A204.1 (cell line): ENCODE results near the gene TPCN1.

ENCODE experiments used
- FAIRE-seq: peaks from 2 replicates; lab custom pipeline; 2012; peaks lifted over from hg19 to GRCh38; lab: Jason Lieb, UNC

The TPCN1 gene

DNA sequence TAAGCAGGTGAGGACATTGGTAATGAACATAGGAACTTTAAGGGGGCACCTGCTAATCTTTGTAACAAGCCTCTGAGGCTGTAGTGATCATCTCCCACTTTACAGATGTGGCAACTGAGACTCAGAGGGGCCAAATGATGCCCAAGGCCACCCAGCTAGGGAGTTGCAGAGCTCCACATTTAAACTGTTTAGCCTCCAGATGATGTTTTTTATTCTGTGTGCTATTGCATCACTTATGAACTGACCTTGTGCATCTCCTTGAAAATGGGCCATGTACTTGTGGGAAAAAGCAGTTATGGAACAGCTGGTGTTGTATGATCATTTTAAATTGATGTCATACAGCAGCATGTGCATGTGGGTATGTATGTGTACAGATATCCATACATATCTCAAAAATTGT lies 41.4 kb downstream of the TPCN1 start:
- FAIRE-seq = no peak

DNA sequence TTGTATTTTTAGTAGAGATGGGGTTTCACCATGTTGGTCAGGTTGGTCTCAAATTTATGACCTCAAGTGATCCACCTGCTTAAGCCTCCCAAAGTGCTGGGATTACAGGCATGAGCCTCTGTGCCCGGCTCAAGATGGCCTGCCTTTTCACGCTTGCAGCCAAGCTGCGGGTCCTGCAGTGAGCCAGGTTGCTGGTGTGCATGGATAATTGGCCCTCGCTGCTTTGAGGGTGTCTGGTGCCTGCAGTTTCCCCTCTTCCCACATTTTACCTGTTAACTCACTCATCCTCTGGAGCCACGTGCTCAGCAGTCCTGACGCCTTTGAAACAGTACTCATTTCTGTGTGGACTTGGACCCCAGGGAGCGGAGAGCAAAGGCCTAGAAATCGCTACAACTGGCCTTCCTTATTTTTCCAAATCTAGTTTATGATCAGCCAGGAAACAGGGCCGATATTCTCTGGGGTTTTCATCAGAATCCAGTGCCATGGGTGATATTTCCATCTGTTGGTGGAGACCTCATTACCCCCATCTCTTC lies 42.2 kb downstream of the TPCN1 start:
- FAIRE-seq = no peak

DNA sequence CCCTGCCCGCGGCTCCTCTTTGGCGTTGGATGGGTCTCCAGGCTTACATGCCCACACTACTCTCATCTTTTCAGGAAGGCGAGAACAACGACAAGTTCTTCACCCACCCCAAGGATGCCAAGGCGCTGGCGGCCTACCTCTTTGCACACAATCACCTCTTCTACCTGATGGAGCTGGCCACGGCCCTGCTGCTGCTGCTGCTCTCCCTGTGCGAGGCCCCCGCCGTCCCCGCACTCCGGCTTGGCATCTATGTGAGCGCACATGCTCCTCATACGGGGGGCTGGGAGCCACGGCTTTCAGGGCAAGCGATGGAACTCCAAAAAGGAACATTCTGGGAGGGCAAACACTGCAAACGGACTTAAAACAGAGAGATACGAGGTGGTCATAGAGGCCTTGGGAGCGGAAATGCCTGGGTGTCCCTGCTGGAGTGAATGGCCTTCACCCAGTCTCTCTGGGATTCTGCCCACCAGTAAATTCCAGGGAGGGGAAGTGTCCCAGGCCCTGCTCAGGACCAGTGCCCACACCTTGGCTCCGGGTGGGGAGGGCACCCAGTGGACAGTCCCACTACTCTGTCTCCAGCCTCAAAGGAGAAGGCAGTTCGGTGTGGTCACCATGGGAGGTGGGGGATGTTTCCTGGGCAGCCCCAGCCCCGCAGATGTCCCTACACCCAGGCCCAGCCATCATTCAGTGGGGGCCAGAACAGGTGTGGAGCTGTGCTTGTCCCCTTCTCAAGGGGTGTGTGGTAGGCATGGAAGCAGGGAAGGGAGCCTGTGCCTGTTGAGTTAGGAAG lies 45.0 kb downstream of the TPCN1 start:
- FAIRE-seq = no peak

DNA sequence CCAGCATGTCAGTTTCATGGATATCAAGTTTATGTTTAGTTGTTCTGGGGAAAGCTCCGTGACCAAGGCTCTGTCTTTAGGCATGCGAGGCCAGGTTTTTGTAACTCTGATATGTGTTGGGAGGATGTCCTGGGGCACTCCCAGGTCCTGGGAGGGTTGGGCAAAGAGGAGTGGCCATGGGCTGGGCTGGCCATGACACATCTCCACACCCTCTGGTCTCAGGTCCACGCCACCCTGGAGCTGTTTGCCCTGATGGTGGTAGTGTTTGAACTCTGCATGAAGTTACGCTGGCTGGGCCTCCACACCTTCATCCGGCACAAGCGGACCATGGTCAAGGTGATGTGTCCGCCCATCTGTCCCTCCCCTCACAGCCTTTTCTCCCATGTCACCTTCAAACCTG lies 46.4 kb downstream of the TPCN1 start:
- FAIRE-seq = no peak

DNA sequence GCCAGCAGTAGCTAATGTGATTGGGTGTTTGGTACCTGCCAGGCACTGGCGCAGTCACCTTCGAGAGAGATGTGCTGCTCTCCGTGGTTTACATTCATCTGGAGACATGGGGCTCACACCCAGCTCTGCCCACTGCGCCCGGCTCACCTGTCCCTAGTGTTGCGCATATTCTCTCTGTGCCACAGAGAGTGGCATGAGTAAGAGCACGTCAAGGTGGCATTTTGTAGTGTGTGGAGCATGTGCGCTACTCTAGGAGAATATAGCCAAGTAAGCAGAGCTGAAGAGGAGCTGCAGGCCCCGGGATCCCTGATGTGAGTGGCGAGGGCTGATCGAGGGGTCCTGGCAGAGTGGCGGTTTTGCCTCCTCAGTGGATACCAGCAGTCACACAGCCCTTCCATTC lies 46.9 kb downstream of the TPCN1 start:
- FAIRE-seq = no peak

DNA sequence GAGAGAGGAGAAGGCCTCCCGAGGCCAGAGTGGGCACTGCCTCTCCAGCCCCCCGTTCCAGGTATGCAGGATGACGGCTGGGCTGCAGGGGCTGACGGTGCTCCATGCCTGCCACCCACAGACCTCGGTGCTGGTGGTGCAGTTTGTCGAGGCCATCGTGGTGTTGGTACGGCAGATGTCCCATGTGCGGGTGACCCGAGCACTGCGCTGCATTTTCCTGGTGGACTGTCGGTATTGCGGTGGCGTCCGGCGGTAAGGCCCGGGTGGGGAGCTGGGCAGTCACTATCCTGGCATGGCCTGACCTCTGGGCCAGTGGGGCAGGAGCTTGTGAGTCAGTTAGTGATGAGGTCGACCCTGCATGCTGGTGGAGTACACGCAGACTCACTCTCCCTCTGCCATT lies 47.4 kb downstream of the TPCN1 start:
- FAIRE-seq = no peak

DNA sequence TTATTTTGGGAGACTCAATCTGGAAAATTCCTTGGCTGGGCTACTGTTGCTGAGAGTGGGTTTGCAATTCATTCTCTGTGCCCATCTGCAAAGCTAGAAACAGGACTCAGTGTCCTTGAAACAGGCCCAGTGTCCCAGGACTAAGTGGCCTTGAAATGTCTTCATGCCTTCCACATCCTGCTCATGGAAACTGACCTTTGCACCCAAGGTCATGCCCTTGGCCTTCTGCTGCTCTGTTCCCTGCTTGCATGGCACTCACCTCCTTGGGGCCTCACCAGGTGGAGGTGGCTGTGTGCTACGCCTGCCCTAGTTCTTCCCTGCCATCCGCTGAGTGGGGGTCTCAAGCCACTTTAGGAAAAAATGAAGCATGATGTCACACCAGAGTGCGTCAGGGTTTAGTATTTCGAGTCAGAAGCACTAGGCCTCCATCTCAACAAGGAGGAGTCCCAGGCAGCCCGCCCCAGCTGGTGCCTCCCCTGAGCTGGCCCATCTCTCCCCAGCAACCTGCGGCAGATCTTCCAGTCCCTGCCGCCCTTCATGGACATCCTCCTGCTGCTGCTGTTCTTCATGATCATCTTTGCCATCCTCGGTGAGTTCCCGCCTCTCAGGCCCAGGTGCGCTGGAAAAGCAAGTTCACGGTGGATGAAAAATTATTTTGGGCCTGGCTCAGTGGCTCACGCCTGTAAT lies 48.1 kb downstream of the TPCN1 start:
- FAIRE-seq = no peak

DNA sequence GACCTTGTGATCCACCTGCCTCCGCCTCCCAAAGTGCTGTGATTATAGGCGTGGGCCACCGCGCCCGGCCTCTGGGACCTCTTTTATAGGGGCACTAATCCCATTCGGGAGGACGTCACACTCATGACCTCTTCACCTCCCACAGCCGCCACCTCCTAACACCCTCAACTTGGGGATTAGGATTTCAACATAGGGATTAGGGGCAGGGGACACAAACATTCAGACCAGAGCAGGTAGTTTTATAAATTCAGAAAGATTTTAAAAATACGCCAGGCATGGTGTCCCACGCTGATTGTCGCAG lies 49.4 kb downstream of the TPCN1 start:
- no peak for FAIRE-seq

DNA sequence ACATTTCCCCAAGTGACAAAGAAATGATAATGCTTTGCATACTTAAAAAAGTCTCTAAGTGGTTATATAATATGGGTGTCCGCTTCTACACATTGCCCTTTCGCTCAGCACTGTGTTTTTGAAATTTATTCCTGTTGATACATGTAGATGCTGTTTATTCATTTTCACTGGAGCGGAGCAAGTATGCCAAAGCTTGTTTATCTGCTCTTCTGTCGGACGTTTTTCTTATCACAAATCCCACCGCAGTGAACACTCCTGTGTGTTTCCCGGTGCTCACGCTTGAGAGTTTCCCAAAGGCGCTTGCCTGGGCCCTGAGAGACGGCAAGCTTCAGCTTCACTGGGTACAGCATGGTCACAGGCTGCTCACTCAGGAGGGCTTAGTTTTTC lies 50.2 kb downstream of the TPCN1 start:
- FAIRE-seq = no peak

DNA sequence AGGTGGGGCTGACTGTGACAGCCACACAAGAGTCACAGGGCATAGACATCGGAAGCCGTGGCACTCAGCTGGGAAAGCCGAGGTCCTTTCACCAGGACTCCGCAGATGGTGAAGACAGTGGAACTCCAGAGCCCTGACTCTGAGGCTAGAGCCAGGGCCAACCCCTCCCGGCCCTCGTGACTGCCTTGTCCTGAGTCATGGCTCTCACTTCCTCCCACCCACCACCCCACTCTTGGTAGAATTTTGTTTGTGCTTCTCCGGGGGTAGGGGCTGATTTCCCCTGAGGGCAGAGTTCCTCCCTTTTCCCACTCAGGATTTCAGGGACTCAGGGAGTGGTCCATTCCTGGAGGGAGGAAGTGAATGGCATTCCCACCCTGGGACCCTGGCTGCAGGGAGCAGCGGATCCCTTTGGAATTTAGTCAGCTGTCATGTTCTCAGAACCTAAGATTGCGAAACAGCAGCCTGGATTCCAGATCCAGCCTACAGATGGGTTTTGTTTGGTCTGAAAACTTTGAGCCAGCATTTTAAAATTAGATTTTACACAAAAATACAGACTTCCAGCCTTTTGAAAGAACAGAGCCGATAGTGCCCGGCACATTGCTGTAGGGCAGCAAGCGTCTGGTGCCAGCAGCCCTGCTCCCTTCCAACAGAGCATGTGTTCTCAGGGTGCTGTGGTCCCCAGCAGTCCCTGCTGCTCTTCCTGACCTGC lies 50.7 kb downstream of the TPCN1 start:
- no peak for FAIRE-seq

DNA sequence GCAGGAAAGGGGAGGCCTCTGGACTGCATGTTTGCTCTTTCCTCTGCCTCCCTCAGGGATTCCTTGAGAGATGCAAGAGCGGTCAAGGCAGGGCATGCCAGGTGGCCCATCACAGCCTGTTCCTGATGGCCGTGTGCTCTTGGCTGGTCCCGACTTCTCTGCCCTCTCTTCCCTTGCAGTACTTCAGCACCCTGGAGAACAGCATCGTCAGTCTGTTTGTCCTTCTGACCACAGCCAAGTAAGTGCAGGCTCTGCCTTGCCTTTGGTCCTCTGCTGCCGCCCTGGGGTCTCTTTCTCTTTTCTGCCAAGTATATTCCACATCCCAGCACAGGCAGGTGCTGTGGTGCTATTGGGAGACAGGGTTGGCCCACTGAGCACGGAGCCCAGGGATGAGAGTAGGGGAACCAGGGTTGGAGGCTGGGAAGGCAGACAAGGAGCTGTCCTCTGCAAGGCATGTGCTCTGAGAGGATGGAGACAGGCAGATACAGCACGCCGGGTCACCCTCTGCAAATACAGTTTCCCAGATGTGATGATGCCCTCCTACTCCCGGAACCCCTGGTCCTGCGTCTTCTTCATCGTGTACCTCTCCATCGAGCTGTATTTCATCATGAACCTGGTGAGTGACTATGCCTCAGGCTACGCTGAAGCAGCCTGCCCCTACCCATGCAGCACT lies 51.9 kb downstream of the TPCN1 start:
- FAIRE-seq = no peak

DNA sequence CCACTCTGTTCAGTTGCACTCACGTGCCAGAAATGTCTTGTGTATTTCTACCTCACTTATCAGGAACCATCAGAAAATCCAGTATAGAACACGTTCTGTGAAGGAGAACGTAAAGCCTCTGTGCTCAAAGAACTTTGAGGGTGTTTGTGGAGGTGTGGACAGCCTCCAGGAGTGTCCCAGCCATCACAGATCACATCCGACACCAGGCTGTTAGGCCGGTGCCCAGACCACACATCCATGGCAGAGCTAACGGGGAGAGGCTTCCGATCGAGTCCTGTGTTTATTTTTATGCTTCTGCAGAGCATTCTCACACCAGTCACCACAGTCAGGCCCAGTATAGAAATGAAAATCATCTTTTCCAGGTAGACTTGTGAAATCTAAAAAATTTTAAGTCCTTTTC lies 53.6 kb downstream of the TPCN1 start:
- no peak for FAIRE-seq

DNA sequence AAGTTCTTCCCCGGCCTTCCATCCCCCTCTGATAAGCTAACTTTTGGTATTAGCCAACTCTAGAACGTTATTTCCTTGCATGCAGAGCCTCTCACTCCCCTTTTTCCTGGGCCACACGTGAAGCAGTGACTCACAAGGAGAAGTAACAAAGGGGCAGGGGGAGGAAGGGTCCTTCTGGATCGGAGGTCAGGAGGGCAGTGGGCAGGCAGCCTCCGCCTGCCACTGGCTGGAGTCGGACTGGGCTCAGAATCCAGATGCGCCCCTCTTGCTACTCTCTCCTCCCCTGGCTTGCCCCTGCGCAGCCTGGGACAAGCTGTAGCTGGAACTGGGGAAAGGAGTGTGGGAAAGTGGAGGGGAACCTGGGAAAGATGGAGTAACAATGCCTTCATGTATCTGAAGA lies 55.0 kb downstream of the TPCN1 start:
- FAIRE-seq = no peak

DNA sequence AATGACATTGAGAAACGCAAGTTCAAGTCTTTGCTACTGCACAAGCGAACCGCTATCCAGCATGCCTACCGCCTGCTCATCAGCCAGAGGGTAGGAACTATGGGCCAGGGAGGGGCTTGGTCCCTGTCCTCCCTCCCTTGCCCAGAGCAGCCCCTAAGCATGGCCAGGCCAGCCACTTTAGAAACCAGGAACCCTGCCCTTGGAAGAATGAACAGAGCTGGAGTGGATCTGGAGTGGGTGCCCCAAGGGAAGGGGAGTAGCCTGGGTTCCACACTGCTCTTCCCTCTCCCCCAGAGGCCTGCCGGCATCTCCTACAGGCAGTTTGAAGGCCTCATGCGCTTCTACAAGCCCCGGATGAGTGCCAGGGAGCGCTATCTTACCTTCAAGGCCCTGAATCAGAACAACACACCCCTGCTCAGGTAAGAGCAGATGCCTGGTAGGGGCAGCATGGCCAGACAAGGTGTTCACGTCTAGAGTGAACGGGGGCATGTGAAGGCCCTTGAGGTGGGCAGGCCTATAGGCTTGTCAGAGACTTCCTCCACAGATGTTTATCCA lies 55.8 kb downstream of the TPCN1 start:
- FAIRE-seq = no peak

DNA sequence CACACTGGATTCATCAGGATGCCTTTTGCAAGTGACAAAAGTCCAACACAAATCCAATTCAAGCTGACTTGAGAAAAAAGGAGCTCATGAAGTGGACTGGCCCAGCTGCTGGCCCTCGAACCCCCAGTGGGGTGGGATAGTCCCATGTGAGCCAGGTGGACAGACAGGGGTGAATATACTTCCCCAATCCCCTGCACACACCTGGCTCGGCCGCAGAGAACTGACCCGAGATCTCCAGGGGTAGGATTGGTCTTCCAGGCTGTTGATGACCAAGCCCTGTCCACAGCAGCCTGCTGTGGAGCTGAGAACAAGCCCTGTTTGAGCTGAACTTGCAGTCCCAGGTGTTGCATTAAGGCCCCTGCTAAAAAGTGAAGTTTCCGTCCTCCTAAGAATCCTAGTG lies 56.2 kb downstream of the TPCN1 start:
- no peak for FAIRE-seq

DNA sequence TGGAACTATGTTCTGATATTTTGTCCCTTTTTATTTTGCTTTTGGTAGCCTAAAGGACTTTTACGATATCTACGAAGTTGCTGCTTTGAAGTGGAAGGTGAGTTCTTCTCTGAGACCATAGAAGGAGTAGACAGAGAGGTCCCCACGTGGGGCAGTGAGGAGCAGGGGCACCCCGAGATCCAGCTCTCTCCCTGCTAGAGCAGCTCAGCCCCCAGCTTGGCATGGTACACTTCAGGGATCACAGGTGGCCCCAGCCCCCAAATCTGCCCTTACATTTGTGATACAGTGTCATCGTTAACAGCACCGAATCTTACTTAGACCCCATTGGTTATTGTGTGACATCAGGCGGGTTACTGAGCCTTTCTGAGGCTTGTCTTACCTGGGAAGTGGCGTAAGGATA lies 56.9 kb downstream of the TPCN1 start:
- FAIRE-seq = no peak

DNA sequence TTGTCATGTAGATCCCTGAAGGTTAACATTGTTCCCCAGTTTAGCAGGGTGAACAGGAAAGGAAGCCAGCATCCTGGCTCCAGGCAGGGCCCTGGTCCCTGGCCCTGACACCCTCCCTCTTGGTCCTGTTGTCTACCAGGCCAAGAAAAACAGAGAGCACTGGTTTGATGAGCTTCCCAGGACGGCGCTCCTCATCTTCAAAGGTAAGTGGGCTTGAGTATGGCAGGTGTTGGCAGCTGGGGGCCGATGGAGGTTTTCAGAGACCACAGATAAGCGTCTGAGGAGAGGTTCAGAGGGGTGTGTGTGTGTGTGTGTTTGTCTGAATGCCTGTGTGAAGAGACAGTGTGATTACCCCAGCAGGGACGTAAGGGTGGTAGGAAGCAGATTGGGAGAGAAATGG lies 57.4 kb downstream of the TPCN1 start:
- FAIRE-seq = no peak

DNA sequence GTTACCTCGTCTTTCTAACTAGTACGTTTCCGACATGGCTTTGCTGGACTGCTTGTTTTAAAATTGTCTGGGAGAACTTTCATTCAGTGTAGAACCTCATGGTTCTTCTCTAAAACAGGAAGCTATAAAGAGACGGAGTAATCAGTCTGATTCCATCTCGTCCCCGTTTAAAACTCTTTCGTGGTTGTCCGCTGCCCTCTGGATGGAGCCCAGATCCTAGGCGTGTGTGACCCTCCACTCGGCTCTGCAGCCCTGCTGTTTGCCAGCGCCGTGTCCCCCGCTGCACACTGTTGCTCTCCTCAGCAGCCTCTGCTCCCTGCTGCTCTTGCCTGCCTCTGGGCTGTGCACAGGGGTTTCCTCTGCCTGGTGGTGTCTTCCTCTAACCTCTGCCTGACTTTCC lies 63.5 kb downstream of the TPCN1 start:
- no peak for FAIRE-seq

DNA sequence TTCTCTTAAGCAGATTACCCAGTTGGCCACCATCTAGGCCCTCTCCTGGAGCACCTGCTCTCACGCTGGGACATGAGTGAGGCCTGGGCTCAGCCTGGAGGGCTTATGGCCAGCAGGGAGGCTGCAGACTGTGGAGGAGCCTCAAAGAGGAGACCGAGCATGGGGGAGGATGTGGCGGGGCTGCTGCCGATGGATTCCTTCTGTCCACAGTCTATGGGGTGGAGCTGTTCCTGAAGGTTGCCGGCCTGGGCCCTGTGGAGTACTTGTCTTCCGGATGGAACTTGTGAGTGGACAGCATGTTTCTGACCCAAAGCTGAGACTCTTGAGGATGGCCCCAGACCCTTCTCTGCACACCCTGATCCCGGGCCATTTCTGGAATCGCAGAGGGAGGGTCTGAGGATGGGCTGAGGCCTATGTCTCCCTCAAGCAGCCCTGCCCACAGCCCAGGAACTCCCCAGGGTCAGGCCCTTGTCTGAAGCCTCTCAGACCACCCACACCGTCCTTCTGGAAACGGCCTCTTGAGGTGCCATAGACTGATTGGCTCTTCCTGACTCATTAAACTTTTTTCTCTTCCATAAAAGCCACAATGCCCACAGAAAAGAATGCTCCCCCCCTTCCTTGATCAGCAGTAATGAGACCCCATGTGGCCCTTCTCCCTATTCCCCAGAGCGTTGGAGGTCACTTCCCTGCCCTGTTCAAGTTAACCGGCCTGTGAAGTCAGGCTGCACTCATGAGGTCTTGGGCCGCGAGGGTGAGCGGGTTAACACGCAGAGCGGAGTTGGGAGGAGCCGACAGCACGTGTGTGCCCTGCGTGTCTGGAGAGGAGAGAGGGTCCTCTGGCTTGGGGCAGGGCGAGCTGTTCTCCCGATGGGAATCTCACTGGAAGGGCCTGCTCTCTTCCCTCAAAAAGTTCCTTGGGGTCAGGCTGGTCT lies 64.7 kb downstream of the TPCN1 start:
- no peak for FAIRE-seq

DNA sequence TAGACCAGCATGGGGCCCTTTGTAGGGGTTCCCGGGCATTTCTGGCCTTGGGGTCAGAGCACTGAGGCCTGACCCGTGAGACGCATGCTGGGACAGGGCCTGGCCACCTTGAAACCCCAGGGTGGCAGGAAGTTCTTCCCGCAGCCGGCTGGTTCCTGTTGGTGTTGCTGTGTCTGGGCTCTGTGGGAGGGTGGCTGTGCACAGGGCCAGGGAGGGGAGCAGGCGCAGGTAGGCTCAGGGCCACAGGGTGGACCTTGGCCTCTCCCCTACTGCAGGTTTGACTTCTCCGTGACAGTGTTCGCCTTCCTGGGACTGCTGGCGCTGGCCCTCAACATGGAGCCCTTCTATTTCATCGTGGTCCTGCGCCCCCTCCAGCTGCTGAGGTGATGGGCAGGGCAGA lies 65.4 kb downstream of the TPCN1 start:
- FAIRE-seq = no peak

DNA sequence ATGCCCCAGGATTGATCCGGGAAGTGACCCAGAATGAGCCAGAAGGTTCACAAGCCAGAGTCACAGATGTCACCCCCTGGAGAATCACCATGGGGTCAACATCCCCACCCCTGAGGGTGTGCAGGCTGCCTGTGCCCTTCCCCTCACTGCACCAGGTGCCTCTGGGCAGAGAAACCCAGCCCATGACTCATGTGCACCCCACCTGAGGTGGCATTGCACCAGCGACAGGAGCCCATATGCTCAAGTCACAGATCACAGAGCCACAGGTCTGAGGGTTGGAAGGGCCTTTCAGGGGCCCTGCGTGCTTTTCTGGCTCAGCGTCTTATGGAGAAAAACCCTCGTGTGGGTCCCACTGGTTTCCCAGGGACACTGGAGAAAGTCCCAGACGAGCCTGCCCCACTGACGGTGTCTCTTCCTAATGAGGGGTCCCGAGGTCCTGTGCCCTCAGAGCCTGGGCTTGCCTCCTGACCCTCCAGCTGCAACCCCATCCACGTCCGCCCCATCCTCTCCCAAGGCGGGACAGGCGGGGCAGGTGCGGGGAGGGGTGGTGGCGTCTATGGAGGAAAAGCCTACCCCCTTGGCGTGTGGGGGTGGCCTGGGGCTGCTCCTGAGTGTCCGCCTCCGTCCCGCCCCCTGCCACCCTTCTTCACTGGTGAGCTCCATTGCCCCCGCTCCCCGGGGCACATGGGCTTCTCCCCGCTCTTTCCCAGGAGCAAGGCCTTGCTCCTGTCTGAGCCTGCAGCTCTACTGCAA lies 66.1 kb downstream of the TPCN1 start:
- FAIRE-seq = no peak
